Esophagus squamous epithelium (tissue), 5 donors: Measurements from ENCODE around the gene ENOX2. TPM values are rescaled to one million over a fixed set of nuclear protein-coding genes. Genes with fewer than 3 reads are reported as not detected.

Source experiments
- DNase-seq: peaks from one replicate; lab custom pipeline; 2025; lab: John Stamatoyannopoulos, UW
- H3K27ac ChIP-seq, 4 donors: fragments of 200-600 bp; sonication (generic); one replicate each; pipeline ENCODE4 v1.5.1; 2016 to 2019; ENCODE audit warnings: mild to moderate bottlenecking in 1 of 4
- H3K27me3 ChIP-seq, 4 donors: fragments of 200-600 bp; sonication (generic); 1 replicate in 3 of 4; 2 replicates in 1 of 4; pipeline versions ENCODE4 v1.5.1 to v1.6.0; 2017 to 2021; ENCODE audit warnings: antibody characterized with exemption in 1 of 4
- H3K36me3 ChIP-seq, 3 donors: fragments of 200-600 bp; sonication (generic); one replicate each; pipeline ENCODE4 v1.5.1; 2016 to 2019
- H3K4me1 ChIP-seq, 3 donors: fragments of 200-600 bp; sonication (generic); one replicate each; pipeline ENCODE4 v1.5.1; 2017 to 2019
- H3K4me3 ChIP-seq, 4 donors: fragments of 200-600 bp; sonication (generic); 1 replicate in 3 of 4; 2 replicates in 1 of 4; pipeline ENCODE4 v1.5.1; 2016 to 2019; ENCODE audit warnings: mild to moderate bottlenecking in 2 of 4, moderate library complexity in 1 of 4
- H3K9me3 ChIP-seq, 3 donors: fragments of 200-600 bp; sonication (generic); one replicate each; pipeline ENCODE4 v1.5.1; 2016 to 2019
- CTCF ChIP-seq, 6 experiments: fragments of 450-650 bp in 4 of 6; fragments of 200-600 bp in 2 of 6; sonication (generic) in 2 of 6; IDR thresholded peaks; one replicate each; pipeline ENCODE4 v1.5.1; 2016 to 2019; ENCODE audit warnings: antibody characterized with exemption in 6 of 6, mild to moderate bottlenecking in 4 of 6, moderate library complexity in 4 of 6
- POLR2A ChIP-seq, 4 donors: fragments of 450-650 bp; IDR thresholded peaks; one replicate each; pipeline ENCODE4 v1.6.1; 2017; ENCODE audit warnings: antibody characterized with exemption in 4 of 4, mild to moderate bottlenecking in 4 of 4, moderate library complexity in 3 of 4
- WGBS, 2 donors: methylation state at CpG; one replicate each; pipeline ENCODE4 v1.1.5; 2018; 5-methylcytosine and 5-hydroxymethylcytosine counted together
- intact Hi-C: fragments of 100-400 bp; cut with DNase I; formaldehyde crosslinking; loops from one replicate; pipeline ENCODE4 v1.15.0; 2022
- total RNA-seq, 4 donors: library from RNA; depleted of rRNA; stranded (reverse); fragments of >200 nt; gene quantifications; one replicate each; pipeline ENCODE4 v1.1.0, GENCODE V29; 2016
- donor health status: DM: yes; HTN: yes; CAD: no.

Gene ENOX2
- total RNA-seq, 4 donors from 2014 or later, result 5.4 to 13.7 (median 11.4) TPM

GRCh38 chrX:130788786-130789581 lies 114.0 kb downstream of the ENOX2 start:
- WGBS, 2 donors, result 60 to 85% methylated on average over 3 to 4 of the region's 4 CpGs

GRCh38 chrX:130786030-130786429 lies 117.0 kb downstream of the ENOX2 start:
- H3K27ac ChIP-seq, result no peak overlapping the region
- H3K4me3 ChIP-seq, result no peak overlapping the region
- H3K36me3 ChIP-seq, result no peaks in the 10 kb centered on the region
- no peaks in the 10 kb centered on the region for H3K4me1 ChIP-seq
- intact Hi-C loops, result no loop called here
- 85 to 91% methylated on average over 2 of the region's 2 CpGs for WGBS, 2 donors
- DNase-seq, result no peak
- no peak for TF ChIP-seq POLR2A (IDR thresholded peaks at IDR 0.05)
- no peak for TF ChIP-seq CTCF (IDR thresholded peaks at IDR 0.05)
- no peaks in the 10 kb centered on the region for H3K27me3 ChIP-seq
- no peaks in the 10 kb centered on the region for H3K9me3 ChIP-seq

More at GRCh38 chrX:130788786-130789581, 114.0 kb downstream of the ENOX2 start:
- intact Hi-C loops, result no loop called here
- Histone ChIP-seq H3K27ac (no peak overlapping the region), H3K4me1 (no peaks in the 10 kb centered on the region), H3K27me3 (no peaks in the 10 kb centered on the region), H3K4me3 (no peak overlapping the region), H3K36me3 (no peaks in the 10 kb centered on the region), H3K9me3 (no peaks in the 10 kb centered on the region)
- no peak for TF ChIP-seq CTCF (IDR thresholded peaks at IDR 0.05)
- TF ChIP-seq POLR2A (IDR thresholded peaks at IDR 0.05), result no peak
- DNase-seq, result no peak

- intact Hi-C loops, result no loop called here
- 46 to 54% methylated on average over 3 of the region's 3 CpGs for WGBS, 2 donors
- DNase-seq, result no peak
Measured at GRCh38 chrX:130778773-130779172, 124.2 kb downstream of the ENOX2 start.

GRCh38 chrX:130775849-130776248 lies 127.2 kb downstream of the ENOX2 start:
- TF ChIP-seq CTCF (IDR thresholded peaks at IDR 0.05) (no peak), POLR2A (IDR thresholded peaks at IDR 0.05) (no peak)
- Histone ChIP-seq H3K4me3 (no peak overlapping the region), H3K4me1 (no peaks in the 10 kb centered on the region), H3K36me3 (no peaks in the 10 kb centered on the region), H3K27me3 (no peaks in the 10 kb centered on the region), H3K9me3 (no peaks in the 10 kb centered on the region), H3K27ac (no peak overlapping the region)
- DNase-seq, result no peak
- 79 to 100% methylated on average over 1 of the region's 1 CpG for WGBS, 2 donors
- intact Hi-C loops, result no loop called here

More at GRCh38 chrX:130778773-130779172, 124.2 kb downstream of the ENOX2 start:
- Histone ChIP-seq H3K27ac (no peak overlapping the region), H3K27me3 (no peaks in the 10 kb centered on the region), H3K4me3 (no peak overlapping the region), H3K9me3 (no peaks in the 10 kb centered on the region), H3K4me1 (no peaks in the 10 kb centered on the region), H3K36me3 (no peaks in the 10 kb centered on the region)
- no peak for TF ChIP-seq POLR2A (IDR thresholded peaks at IDR 0.05)
- TF ChIP-seq CTCF (IDR thresholded peaks at IDR 0.05), result no peak

GRCh38 chrX:130772776-130773143 lies 130.2 kb downstream of the ENOX2 start:
- WGBS, 2 donors, result 64 to 78% methylated on average over 4 of the region's 4 CpGs
- Histone ChIP-seq H3K9me3 (no peaks in the 10 kb centered on the region), H3K36me3 (no peaks in the 10 kb centered on the region), H3K4me1 (no peaks in the 10 kb centered on the region), H3K27ac (no peak overlapping the region), H3K27me3 (no peaks in the 10 kb centered on the region), H3K4me3 (no peak overlapping the region)
- intact Hi-C loops, result no loop called here
- no peak for DNase-seq
- TF ChIP-seq POLR2A (IDR thresholded peaks at IDR 0.05), result no peak
